H1 (cell line): Measurements from ENCODE around the gene KLK5. TPM values are rescaled to one million over a fixed set of nuclear protein-coding genes. Genes with fewer than 3 reads are reported as not detected.

ENCODE experiments used
- CTCF ChIA-PET: fragments of 300-600 bp; sonication (Branson Sonifier 250); formaldehyde crosslinking; loops from one replicate; lab custom pipeline; 2021; ENCODE audit not compliant: partially characterized antibody; lab: Charles Lee
- POLR2A ChIA-PET: fragments of 300-600 bp; sonication (Branson Sonifier 250); formaldehyde crosslinking; loops from one replicate; lab custom pipeline; 2021; ENCODE audit warnings: inconsistent platforms; ENCODE audit not compliant: partially characterized antibody; lab: Charles Lee
- DNase-seq, 2 experiments: peaks; one replicate each; pipeline versions ENCODE4 v3.0.0 to v3.0.0-alpha.2; 2010 to 2022; ENCODE audit warnings: low spot score in 2 of 2, low read depth in 1 of 2, mixed read lengths in 1 of 2
- FAIRE-seq: peaks from 2 replicates; lab custom pipeline; 2011; peaks lifted over from hg19 to GRCh38; lab: Jason Lieb, UNC
- H2AFZ ChIP-seq: 2 replicates; pipeline ENCODE4 v1.8.1; 2012; ENCODE audit warnings: low read length, inconsistent platforms
- H2AK5ac ChIP-seq: 2 replicates; pipeline ENCODE4 v1.6.1; 2013; ENCODE audit warnings: low read depth, low read length
- H2BK120ac ChIP-seq: replicated peaks from 2 replicates; pipeline ENCODE3; 2013; ENCODE audit warnings: low read depth, low read length, inconsistent platforms
- H2BK12ac ChIP-seq: 2 replicates; pipeline ENCODE4 v1.6.1; 2013; ENCODE audit warnings: low read depth, low read length
- H2BK15ac ChIP-seq: 2 replicates; pipeline ENCODE4 v1.6.1; 2013; ENCODE audit warnings: low read length
- H2BK20ac ChIP-seq: 2 replicates; pipeline ENCODE4 v1.6.1; 2013; ENCODE audit warnings: low read length
- H2BK5ac ChIP-seq: 2 replicates; pipeline ENCODE4 v1.6.1; 2013; ENCODE audit warnings: low read depth, low read length
- H3K14ac ChIP-seq: 2 replicates; pipeline ENCODE4 v1.6.1; 2013; ENCODE audit warnings: inconsistent platforms; ENCODE audit not compliant: insufficient read length
- H3K18ac ChIP-seq: 2 replicates; pipeline ENCODE4 v1.6.1; 2013; ENCODE audit warnings: low read length; ENCODE audit errors: extremely low read depth
- H3K23ac ChIP-seq: 2 replicates; pipeline ENCODE4 v1.6.1; 2013; ENCODE audit warnings: inconsistent platforms; ENCODE audit not compliant: insufficient read length
- H3K23me2 ChIP-seq: 2 replicates; pipeline ENCODE4 v1.6.1; 2013; ENCODE audit warnings: low read depth, low read length
- H3K27ac ChIP-seq: 2 replicates; pipeline ENCODE4 v1.6.1; 2011; ENCODE audit warnings: low read depth, low read length, inconsistent platforms
- H3K27me3 ChIP-seq, 4 experiments: replicated peaks in 1 of 4; 1 replicate in 1 of 4; 2 replicates in 3 of 4; pipeline versions ENCODE4 v1.6.1 to v1.8.1; 2011 to 2013; ENCODE audit warnings: low read length in 3 of 4, mild to moderate bottlenecking in 3 of 4, inconsistent platforms in 2 of 4, mixed read lengths in 2 of 4, moderate library complexity in 1 of 4; ENCODE audit not compliant: control insufficient read depth in 3 of 4, insufficient read depth in 3 of 4; ENCODE audit errors: extremely low read depth in 1 of 4
- H3K36me3 ChIP-seq, 4 experiments: 2 replicates each; pipeline versions ENCODE4 v1.6.1 to v1.8.1; 2011 to 2013; ENCODE audit warnings: mild to moderate bottlenecking in 4 of 4, low read length in 3 of 4, moderate library complexity in 2 of 4, control low read depth in 1 of 4, inconsistent platforms in 1 of 4; ENCODE audit not compliant: insufficient read depth in 4 of 4, control insufficient read depth in 2 of 4
- H3K4ac ChIP-seq: replicated peaks from 2 replicates; pipeline ENCODE3; 2013; ENCODE audit warnings: low read length, low read depth, mixed read lengths, inconsistent platforms; ENCODE audit not compliant: insufficient read length
- H3K4me1 ChIP-seq, 4 experiments: replicated peaks in 1 of 4; 1 replicate in 1 of 4; 2 replicates in 3 of 4; pipeline versions ENCODE4 v1.6.1 to v1.8.1; 2011 to 2013; ENCODE audit warnings: low read length in 3 of 4, inconsistent platforms in 2 of 4, mixed read lengths in 1 of 4; ENCODE audit not compliant: insufficient read depth in 4 of 4, control insufficient read depth in 3 of 4
- H3K4me2 ChIP-seq, 2 experiments: 2 replicates each; pipeline versions ENCODE4 v1.6.1 to v1.8.1; 2011 to 2013; ENCODE audit warnings: low read depth in 2 of 2, low read length in 2 of 2, control low read depth in 1 of 2, inconsistent platforms in 1 of 2, mild to moderate bottlenecking in 1 of 2; ENCODE audit not compliant: insufficient read depth in 1 of 2
- H3K4me3 ChIP-seq, 4 experiments: fragments of 200-600, 300-600 bp in 1 of 4; sonication (generic), shearing (Covaris generic), sonication (Bioruptor Twin) in 1 of 4; 2 replicates each; pipeline versions ENCODE4 v1.5.1 to v1.8.1; 2011 to 2016; ENCODE audit warnings: low read length in 4 of 4, low read depth in 3 of 4, control low read depth in 2 of 4, inconsistent platforms in 2 of 4, mild to moderate bottlenecking in 2 of 4, mixed read lengths in 1 of 4, moderate library complexity in 1 of 4; ENCODE audit not compliant: insufficient read depth in 2 of 4; ENCODE audit errors: extremely low read depth in 1 of 4
- H3K56ac ChIP-seq: replicated peaks from 2 replicates; pipeline ENCODE3; 2013; ENCODE audit warnings: low read depth, mild to moderate bottlenecking, mixed read lengths, low read length, inconsistent platforms; ENCODE audit not compliant: insufficient read length
- H3K79me1 ChIP-seq: 2 replicates; pipeline ENCODE4 v1.6.1; 2013; ENCODE audit warnings: low read depth, low read length, control low read depth
- H3K79me2 ChIP-seq, 2 experiments: 2 replicates each; pipeline versions ENCODE4 v1.6.1 to v1.8.1; 2012 to 2013; ENCODE audit warnings: low read length in 2 of 2, mild to moderate bottlenecking in 2 of 2, inconsistent platforms in 1 of 2; ENCODE audit not compliant: insufficient read depth in 2 of 2, control insufficient read depth in 1 of 2
- H3K9ac ChIP-seq, 4 experiments: replicated peaks in 1 of 4; 1 replicate in 1 of 4; 2 replicates in 3 of 4; pipeline versions ENCODE4 v1.6.1 to v1.8.1; 2011 to 2013; ENCODE audit warnings: low read depth in 3 of 4, low read length in 3 of 4, control low read depth in 2 of 4, mild to moderate bottlenecking in 2 of 4, moderate library complexity in 2 of 4, inconsistent platforms in 1 of 4; ENCODE audit errors: extremely low read depth in 1 of 4
- H3K9me3 ChIP-seq, 2 experiments: 2 replicates each; pipeline versions ENCODE4 v1.6.1 to v1.8.1; 2012 to 2013; ENCODE audit warnings: mild to moderate bottlenecking in 2 of 2, moderate library complexity in 2 of 2, control low read depth in 1 of 2, inconsistent platforms in 1 of 2, low read depth in 1 of 2, low read length in 1 of 2, mixed read lengths in 1 of 2; ENCODE audit not compliant: insufficient read depth in 2 of 2
- H4K20me1 ChIP-seq, 2 experiments: replicated peaks in 1 of 2; 2 replicates each; pipeline versions ENCODE3 to v1.8.1; 2011 to 2013; ENCODE audit warnings: inconsistent platforms in 2 of 2, low read length in 2 of 2, mild to moderate bottlenecking in 1 of 2; ENCODE audit not compliant: insufficient read depth in 2 of 2, control insufficient read depth in 1 of 2
- H4K5ac ChIP-seq: 2 replicates; pipeline ENCODE4 v1.6.1; 2013; ENCODE audit warnings: low read length, low read depth, mixed read lengths, inconsistent platforms; ENCODE audit not compliant: insufficient read length
- H4K8ac ChIP-seq: 2 replicates; pipeline ENCODE4 v1.8.0; 2013; ENCODE audit warnings: mild to moderate bottlenecking, moderate library complexity, low read length, inconsistent platforms; ENCODE audit not compliant: insufficient read depth; ENCODE audit errors: extremely low read depth
- H4K91ac ChIP-seq: replicated peaks from 2 replicates; pipeline ENCODE3; 2013; ENCODE audit warnings: low read length, mixed read lengths, inconsistent platforms; ENCODE audit not compliant: insufficient read length
- EZH2 ChIP-seq: fragments of 200-600 bp; sonication (generic); IDR thresholded peaks from 2 replicates; pipeline ENCODE4 v1.7.1; 2012; ENCODE audit warnings: low read depth, mild to moderate bottlenecking, moderate library complexity, low read length, inconsistent platforms; ENCODE audit not compliant: severe bottlenecking
- MAFK ChIP-seq: IDR thresholded peaks from 2 replicates; pipeline ENCODE4 v1.6.1; 2012; ENCODE audit warnings: low read depth, mild to moderate bottlenecking, improper control_type of control experiment, low read length
- RAD21 ChIP-seq, 2 experiments: IDR thresholded peaks in 1 of 2; conservative IDR thresholded peaks in 1 of 2; 2 replicates each; pipeline ENCODE4 v1.6.1; 2011; ENCODE audit warnings: low read depth in 2 of 2, low read length in 2 of 2, improper control_type of control experiment in 1 of 2, inconsistent platforms in 1 of 2, mild to moderate bottlenecking in 1 of 2, moderate library complexity in 1 of 2
- WGBS, 2 experiments: shearing (Covaris generic) in 1 of 2; methylation state at CpG; one replicate each; pipeline versions ENCODE4 v1.1.6 to v1.1.7; 2013 to 2015; ENCODE audit warnings: low lambda C conversion rate in 2 of 2, mixed read lengths in 2 of 2, inconsistent platforms in 1 of 2, low coverage in 1 of 2, missing lambda C conversion rate in 1 of 2; ENCODE audit not compliant: insufficient replicate concordance in 2 of 2, insufficient coverage in 1 of 2, insufficient read length in 1 of 2; ENCODE audit errors: extremely low coverage in 1 of 2, missing lambda C conversion rate in 1 of 2; 5-methylcytosine and 5-hydroxymethylcytosine counted together
- polyA plus RNA-seq, 7 experiments: library from polyadenylated mRNA; depleted of rRNA in 3 of 7; stranded (reverse) in 5 of 7; unstranded in 2 of 7; fragments of >200 nt in 5 of 7; fragments of 200-250 nt in 2 of 7; gene quantifications; 1 replicate in 5 of 7; 2 replicates in 1 of 7; 4 replicates in 1 of 7; pipeline versions ENCODE4 v1.2.1 to v1.2.3, GENCODE V29; 2011 to 2013; ENCODE audit warnings: missing spikeins in 2 of 7, mixed read lengths in 2 of 7
- total RNA-seq: library from RNA; stranded (reverse); fragmentation: NEBNext Ultra II Directional; extraction: Animal tissue kit (Norgen Biotek cat#: 25700); gene quantifications from 2 replicates; pipeline ENCODE4 v1.2.1, GENCODE V29; 2021

The KLK5 gene
- total and polyA plus RNA-seq, 2 of the 8 experiments (the other 6 are each of a cell fraction or from before 2014, with no cell fraction given) = 0.76 to 2.0 TPM

- no peak overlapping the region for H3K27ac ChIP-seq
- no peak overlapping the region for H2BK20ac ChIP-seq
- H3K4me1 ChIP-seq = peaks cover 0 to 23% (median 12%) of the 10 kb centered on the region in 4 experiments; a peak in 5 of 7 replicates
- FAIRE-seq (no peak), DNase-seq (no peak)
- POLR2A ChIA-PET = interaction anchor here (1.0 kb wide), 1 partner anchor 8 kb away, joined by 3 read pairs; no protein-coding TSS in a partner anchor
- TF ChIP-seq MAFK (no peak), RAD21 (IDR thresholded peaks at IDR 0.05 in 1 of 2, conservative IDR thresholded peaks at IDR 0.05 in 1 of 2; ENCODE audit: low read depth in 2 of 2, low read length in 2 of 2) (no peak), EZH2 (no peak)
- peaks cover 2% of the 10 kb centered on the region; the same call in 1 of the 2 replicates for H3K23me2 ChIP-seq
- no peak overlapping the region for H2BK120ac ChIP-seq
- WGBS, 2 experiments = 79% methylated on average over 2 of the region's 4 CpGs; no CpG with 5 or more reads in 1 of the 2 experiments
- no peak overlapping the region; the same call in 1 of the 2 replicates for H2BK5ac ChIP-seq
- H3K4me3 ChIP-seq = no peak overlapping the region
- no peak overlapping the region for H2AFZ ChIP-seq
- no peak overlapping the region for H4K5ac ChIP-seq
- no peak overlapping the region for H3K23ac ChIP-seq
- CTCF ChIA-PET = interaction anchor here (1.1 to 1.2 kb wide), 3 partner anchors 34 to 61 kb away, joined by 3 to 5 read pairs (median 3); no protein-coding TSS in a partner anchor
- H3K14ac ChIP-seq = no peak overlapping the region
- peaks cover 0 to 1% (median 0%) of the 10 kb centered on the region in 4 experiments; a peak in 2 of 8 replicates for H3K36me3 ChIP-seq
- no peak overlapping the region for H3K9ac ChIP-seq
- no peak overlapping the region for H2BK15ac ChIP-seq
- no peak overlapping the region for H2AK5ac ChIP-seq
- peaks cover 0 to 6% (median 1%) of the 10 kb centered on the region in 4 experiments; a peak in 3 of 7 replicates for H3K27me3 ChIP-seq
- H3K79me2 ChIP-seq = no peaks in the 10 kb centered on the region
- no peak overlapping the region for H3K4me2 ChIP-seq
- H4K8ac ChIP-seq = no peak overlapping the region
- H4K91ac ChIP-seq = no peak overlapping the region
- no peak overlapping the region for H3K18ac ChIP-seq
- no peaks in the 10 kb centered on the region for H4K20me1 ChIP-seq
- H3K79me1 ChIP-seq = no peaks in the 10 kb centered on the region
- no peaks in the 10 kb centered on the region for H3K9me3 ChIP-seq
- H3K4ac ChIP-seq = no peak overlapping the region
- no peak overlapping the region for H2BK12ac ChIP-seq
- H3K56ac ChIP-seq = no peak overlapping the region
Measured at GRCh38 chr19:50982186-50982585, 29.3 kb upstream of the KLK5 start.
